Measurements from ENCODE around the gene ERN1. TPM values are rescaled to one million over a fixed set of nuclear protein-coding genes. Genes with fewer than 3 reads are reported as not detected.

ERN1 gene
- total and polyA plus RNA-seq, 2 of the 13 experiments (the other 11 are each of a cell fraction or from before 2014, with no cell fraction given), result 6.0 to 12.7 TPM

DNA sequence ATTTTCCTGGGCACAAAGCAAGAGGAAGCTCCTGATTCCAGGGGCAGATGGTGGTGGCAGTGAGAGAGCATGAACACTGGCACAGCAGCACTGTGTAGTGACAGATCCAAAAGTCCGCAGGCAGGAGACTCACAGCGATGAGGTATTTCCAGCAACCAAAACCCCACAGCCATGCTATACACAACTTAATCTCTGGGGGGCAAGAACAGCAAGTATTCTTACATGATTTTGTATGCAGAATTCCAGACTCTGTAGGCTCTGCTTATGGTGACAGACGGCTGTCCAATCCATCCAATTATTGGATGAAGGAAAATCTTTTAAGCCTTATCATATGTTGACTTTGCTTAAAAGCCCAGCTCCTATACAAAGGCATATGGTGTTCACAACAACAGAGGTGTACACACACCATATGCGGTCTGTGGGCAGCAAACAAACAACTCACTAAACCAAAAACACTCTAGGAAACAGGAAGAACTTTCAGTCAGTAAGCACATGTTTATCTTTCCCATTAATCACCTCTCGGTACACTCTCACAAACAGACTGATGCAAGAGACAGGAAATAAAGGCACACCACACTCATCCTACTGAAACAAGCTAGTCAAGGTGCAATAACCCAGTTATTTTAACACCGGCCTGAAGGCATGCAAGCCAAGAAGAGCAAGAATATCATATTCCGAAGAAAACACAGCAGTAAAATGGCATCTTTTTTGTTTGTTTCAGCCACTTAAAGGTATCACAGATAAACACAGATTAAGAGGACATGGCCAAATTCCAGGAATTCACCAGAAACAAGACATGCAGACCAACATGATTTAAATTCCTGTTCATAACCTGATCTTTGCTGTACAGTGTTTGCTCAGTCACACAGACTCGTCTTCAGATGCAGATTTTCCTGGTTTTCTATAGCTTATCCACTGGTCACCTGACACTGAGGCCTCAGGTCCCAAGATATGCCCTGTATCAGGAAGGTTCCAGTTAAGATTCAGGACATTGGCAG lies 47.8 kb downstream of the ERN1 start (continued):
- no peak for TF ChIP-seq SCMH1 (CRISPR knock-in tag; IDR thresholded peaks at IDR 0.05; ENCODE audit: borderline replicate concordance)
- TF ChIP-seq, protein P1, sequence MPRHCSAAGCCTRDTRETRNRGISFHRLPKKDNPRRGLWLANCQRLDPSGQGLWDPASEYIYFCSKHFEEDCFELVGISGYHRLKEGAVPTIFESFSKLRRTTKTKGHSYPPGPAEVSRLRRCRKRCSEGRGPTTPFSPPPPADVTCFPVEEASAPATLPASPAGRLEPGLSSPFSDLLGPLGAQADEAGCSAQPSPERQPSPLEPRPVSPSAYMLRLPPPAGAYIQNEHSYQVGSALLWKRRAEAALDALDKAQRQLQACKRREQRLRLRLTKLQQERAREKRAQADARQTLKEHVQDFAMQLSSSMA (CRISPR knock-in tag; IDR thresholded peaks at IDR 0.05), result peak; percentile 73; the same call in 1 of the 2 replicates
- TF ChIP-seq ZNF564 (CRISPR knock-in tag; IDR thresholded peaks at IDR 0.05), result 0 out of 2 replicates have a peak, but pooled peaks have one; percentile 18
- TF ChIP-seq KLF11 (CRISPR knock-in tag; IDR thresholded peaks at IDR 0.05), result peak; percentile 81
- TF ChIP-seq POLR2AphosphoS5 (IDR thresholded peaks at IDR 0.05; ENCODE audit: low read depth, low read length), result peak; percentile 49; the same call in 1 of the 2 replicates
- peak; percentile 97 for TF ChIP-seq SMAD3 (CRISPR knock-in tag; IDR thresholded peaks at IDR 0.05)
- no peak for TF ChIP-seq ZSCAN22 (CRISPR knock-in tag; IDR thresholded peaks at IDR 0.05)
- peak; percentile 67; the same call in 1 of the 2 replicates for TF ChIP-seq REPIN1 (CRISPR knock-in tag; IDR thresholded peaks at IDR 0.05; ENCODE audit: borderline replicate concordance, low read depth)
- no peak; the same call in 1 of the 2 replicates for TF ChIP-seq ZNF383 (CRISPR knock-in tag; IDR thresholded peaks at IDR 0.05; ENCODE audit: borderline replicate concordance)
- 0 out of 2 replicates have a peak, but pooled peaks have one; percentile 52 for TF ChIP-seq ZBTB3 (CRISPR knock-in tag; IDR thresholded peaks at IDR 0.05; ENCODE audit: borderline replicate concordance, low read depth)
- no peak for TF ChIP-seq MATR3 (CRISPR knock-in tag; IDR thresholded peaks at IDR 0.05)
- TF ChIP-seq, protein P2, sequence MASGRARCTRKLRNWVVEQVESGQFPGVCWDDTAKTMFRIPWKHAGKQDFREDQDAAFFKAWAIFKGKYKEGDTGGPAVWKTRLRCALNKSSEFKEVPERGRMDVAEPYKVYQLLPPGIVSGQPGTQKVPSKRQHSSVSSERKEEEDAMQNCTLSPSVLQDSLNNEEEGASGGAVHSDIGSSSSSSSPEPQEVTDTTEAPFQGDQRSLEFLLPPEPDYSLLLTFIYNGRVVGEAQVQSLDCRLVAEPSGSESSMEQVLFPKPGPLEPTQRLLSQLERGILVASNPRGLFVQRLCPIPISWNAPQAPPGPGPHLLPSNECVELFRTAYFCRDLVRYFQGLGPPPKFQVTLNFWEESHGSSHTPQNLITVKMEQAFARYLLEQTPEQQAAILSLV (CRISPR knock-in tag; IDR thresholded peaks at IDR 0.05; ENCODE audit: borderline replicate concordance), result peak; percentile 56; the same call in 1 of the 2 replicates
- TF ChIP-seq ATF1 (CRISPR knock-in tag; IDR thresholded peaks at IDR 0.05), result no peak
- peak; percentile 88 for TF ChIP-seq MEF2D (CRISPR knock-in tag; IDR thresholded peaks at IDR 0.05)
- peak; percentile 15 for TF ChIP-seq XRCC5 (optimal IDR thresholded peaks at IDR 0.05; ENCODE audit: low read length)
- TF ChIP-seq SKI (IDR thresholded peaks at IDR 0.05; ENCODE audit: partially characterized antibody), result peak; percentile 84
- TF ChIP-seq ZEB1 (IDR thresholded peaks at IDR 0.05; ENCODE audit: insufficient replicate concordance, low read depth), result peak; percentile 35
- peak; percentile 95 for TF ChIP-seq CEBPB (IDR thresholded peaks at IDR 0.05; ENCODE audit: borderline replicate concordance, low read depth, low read length)
- no peak for TF ChIP-seq ZBTB21 (CRISPR knock-in tag; IDR thresholded peaks at IDR 0.05)
- TF ChIP-seq, protein P3, sequence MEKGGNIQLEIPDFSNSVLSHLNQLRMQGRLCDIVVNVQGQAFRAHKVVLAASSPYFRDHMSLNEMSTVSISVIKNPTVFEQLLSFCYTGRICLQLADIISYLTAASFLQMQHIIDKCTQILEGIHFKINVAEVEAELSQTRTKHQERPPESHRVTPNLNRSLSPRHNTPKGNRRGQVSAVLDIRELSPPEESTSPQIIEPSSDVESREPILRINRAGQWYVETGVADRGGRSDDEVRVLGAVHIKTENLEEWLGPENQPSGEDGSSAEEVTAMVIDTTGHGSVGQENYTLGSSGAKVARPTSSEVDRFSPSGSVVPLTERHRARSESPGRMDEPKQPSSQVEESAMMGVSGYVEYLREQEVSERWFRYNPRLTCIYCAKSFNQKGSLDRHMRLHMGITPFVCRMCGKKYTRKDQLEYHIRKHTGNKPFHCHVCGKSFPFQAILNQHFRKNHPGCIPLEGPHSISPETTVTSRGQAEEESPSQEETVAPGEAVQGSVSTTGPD (CRISPR knock-in tag; IDR thresholded peaks at IDR 0.05), result peak; percentile 92
- TF ChIP-seq SOX5 (CRISPR knock-in tag; IDR thresholded peaks at IDR 0.05; ENCODE audit: borderline replicate concordance), result peak; percentile 98
- TF ChIP-seq SNRNP70 (IDR thresholded peaks at IDR 0.05; ENCODE audit: low read depth, low read length), result no peak
- TF ChIP-seq, protein P4, sequence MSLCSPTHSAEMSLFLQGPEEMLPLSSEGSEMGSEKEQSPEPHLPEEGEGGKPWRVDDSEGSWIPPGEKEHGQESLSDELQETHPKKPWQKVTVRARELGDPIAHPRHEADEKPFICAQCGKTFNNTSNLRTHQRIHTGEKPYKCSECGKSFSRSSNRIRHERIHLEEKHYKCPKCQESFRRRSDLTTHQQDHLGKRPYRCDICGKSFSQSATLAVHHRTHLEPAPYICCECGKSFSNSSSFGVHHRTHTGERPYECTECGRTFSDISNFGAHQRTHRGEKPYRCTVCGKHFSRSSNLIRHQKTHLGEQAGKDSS (CRISPR knock-in tag; IDR thresholded peaks at IDR 0.05; ENCODE audit: borderline replicate concordance, low read depth), result no peak
- TF ChIP-seq GLI4 (CRISPR knock-in tag; IDR thresholded peaks at IDR 0.05; ENCODE audit: borderline replicate concordance), result 0 out of 2 replicates have a peak, but pooled peaks have one; percentile 61
- peak; percentile 92; the same call in 1 of the 2 replicates for TF ChIP-seq ZSCAN9 (CRISPR knock-in tag; IDR thresholded peaks at IDR 0.05; ENCODE audit: borderline replicate concordance)
- TF ChIP-seq ZNF274 (CRISPR knock-in tag; IDR thresholded peaks at IDR 0.05), result peak; percentile 46; the same call in 1 of the 2 replicates

All from HepG2 (cell line).